ENCODE data around the gene VOPP1. TPM values are rescaled to one million over a fixed set of nuclear protein-coding genes. Genes with fewer than 3 reads are reported as not detected.

The VOPP1 gene
- polyA plus RNA-seq, 1 experiment = 88.4 TPM

DNA sequence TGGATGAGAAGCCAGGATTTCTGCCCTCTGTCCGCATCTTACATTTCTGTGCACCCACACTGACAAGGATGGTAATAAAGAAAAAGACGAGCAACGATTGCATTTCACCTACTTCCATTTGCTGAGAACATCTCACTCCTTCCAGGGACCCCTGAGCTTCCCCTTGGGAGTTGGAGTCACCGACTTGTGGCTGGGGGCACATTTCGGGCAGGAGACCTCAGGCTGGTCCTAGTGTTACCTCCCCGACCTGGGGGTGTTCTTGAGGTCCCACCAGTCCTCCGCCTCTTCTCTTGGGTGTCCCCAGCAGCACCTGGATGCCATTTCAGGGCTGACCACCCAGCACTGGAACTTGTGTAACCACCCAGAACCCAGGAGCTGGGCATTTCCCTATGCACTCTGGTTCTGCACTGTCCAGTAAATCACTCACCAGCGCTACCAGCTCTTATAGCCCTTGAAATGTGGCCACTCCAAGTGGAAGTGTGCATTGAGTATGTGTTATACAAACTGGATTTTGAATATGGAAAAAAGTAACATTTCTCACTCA, 122.2 kb downstream of the VOPP1 start:
- POLR2A ChIA-PET = no interaction called here

DNA sequence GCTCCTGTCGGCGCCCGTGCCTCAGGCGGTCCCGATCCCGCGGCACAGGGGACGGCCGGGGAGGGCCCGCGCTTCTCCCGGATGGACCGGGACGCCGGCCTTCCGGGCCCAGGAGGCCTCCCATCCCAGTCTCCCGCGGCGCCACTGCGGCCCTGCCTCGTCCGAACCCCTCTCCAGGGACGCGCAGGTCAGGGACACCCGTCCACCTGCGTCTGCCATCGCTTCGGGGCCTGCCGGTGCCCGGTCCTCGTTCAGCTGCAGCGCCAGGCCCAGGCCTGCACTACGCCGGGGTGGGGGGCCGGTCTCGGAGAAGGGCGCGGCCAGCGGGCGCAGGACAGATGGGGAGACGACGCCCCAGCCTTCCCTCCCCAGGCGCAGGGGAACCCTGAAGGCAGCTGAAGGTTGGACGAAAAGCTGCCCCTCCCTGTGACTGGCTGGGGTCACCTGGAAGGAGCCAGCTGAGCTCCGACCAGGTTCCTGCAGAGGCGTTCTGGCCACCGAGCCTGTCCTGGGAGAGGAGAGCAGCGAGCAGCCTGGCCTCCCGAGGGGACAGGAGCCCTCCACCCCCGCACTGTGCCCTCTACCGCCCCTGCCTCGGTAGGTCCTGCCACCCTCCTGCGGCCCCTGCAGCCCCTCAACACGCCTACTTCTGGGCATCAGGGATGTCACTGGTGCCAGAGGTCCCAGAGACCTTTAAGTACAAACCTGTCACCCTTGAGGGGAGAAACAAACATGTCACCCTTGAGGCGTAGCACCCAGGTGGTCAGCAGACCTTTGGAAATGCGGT, 122.9 kb downstream of the VOPP1 start:
- POLR2A ChIA-PET = no interaction called here
- no peaks in the 10 kb centered on the region for H3K27me3 ChIP-seq (ENCODE audit: control insufficient read depth, insufficient read depth, low read length)
- H3K4me3 ChIP-seq (ENCODE audit: low read depth, low read length) = no peak overlapping the region
- no peaks in the 10 kb centered on the region; the same call in 1 of the 2 replicates for H3K9me3 ChIP-seq (ENCODE audit: control insufficient read depth, insufficient read depth, low read length)
- H3K27ac ChIP-seq (ENCODE audit: low read depth, low read length) = no peak overlapping the region
- CTCF ChIA-PET = no interaction called here
- TF ChIP-seq, protein P1, sequence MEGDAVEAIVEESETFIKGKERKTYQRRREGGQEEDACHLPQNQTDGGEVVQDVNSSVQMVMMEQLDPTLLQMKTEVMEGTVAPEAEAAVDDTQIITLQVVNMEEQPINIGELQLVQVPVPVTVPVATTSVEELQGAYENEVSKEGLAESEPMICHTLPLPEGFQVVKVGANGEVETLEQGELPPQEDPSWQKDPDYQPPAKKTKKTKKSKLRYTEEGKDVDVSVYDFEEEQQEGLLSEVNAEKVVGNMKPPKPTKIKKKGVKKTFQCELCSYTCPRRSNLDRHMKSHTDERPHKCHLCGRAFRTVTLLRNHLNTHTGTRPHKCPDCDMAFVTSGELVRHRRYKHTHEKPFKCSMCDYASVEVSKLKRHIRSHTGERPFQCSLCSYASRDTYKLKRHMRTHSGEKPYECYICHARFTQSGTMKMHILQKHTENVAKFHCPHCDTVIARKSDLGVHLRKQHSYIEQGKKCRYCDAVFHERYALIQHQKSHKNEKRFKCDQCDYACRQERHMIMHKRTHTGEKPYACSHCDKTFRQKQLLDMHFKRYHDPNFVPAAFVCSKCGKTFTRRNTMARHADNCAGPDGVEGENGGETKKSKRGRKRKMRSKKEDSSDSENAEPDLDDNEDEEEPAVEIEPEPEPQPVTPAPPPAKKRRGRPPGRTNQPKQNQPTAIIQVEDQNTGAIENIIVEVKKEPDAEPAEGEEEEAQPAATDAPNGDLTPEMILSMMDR (IDR thresholded peaks at IDR 0.05; ENCODE audit: low read depth, low read length) = no peak
- DNase-seq (ENCODE audit: low read depth, low spot score) = no peak

More for the DNA sequence above, 122.2 kb downstream of the VOPP1 start:
- Histone ChIP-seq H3K27ac (ENCODE audit: low read depth, low read length) (no peak overlapping the region), H3K27me3 (ENCODE audit: control insufficient read depth, insufficient read depth, low read length) (no peaks in the 10 kb centered on the region), H3K4me3 (ENCODE audit: low read depth, low read length) (no peak overlapping the region), H3K9me3 (ENCODE audit: control insufficient read depth, insufficient read depth, low read length) (no peaks in the 10 kb centered on the region; the same call in 1 of the 2 replicates)
- TF ChIP-seq, protein P1 (IDR thresholded peaks at IDR 0.05; ENCODE audit: low read depth, low read length) = no peak
- CTCF ChIA-PET = interaction anchor here (0.6 to 1.0 kb wide), 2 partner anchors 35 to 88 kb away, joined by 3 to 4 read pairs; no protein-coding TSS in a partner anchor
- no peak for DNase-seq (ENCODE audit: low read depth, low spot score)

DNA sequence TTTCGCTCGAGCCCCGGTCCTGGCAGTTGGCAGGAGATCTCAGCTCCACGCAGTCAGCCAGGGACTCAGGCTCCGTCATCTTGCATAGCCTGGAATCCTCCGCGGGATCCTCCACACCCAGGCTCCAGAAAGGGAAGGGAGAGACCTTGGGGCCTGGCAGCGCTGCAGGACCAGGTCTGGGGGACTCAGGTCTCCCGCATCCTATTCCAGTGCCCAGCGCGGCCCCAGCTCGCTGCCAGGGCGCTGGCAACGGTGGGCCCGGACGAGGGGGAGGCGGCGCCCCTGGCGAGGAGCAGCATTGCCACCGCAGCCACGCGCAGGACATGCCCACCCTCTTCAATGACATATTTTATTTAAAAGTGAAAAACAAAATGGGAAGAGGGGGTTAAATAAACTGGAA, 123.8 kb downstream of the VOPP1 start:
- no peaks in the 10 kb centered on the region; the same call in 1 of the 2 replicates for H3K9me3 ChIP-seq (ENCODE audit: control insufficient read depth, insufficient read depth, low read length)
- TF ChIP-seq, protein P1 (IDR thresholded peaks at IDR 0.05; ENCODE audit: low read depth, low read length) = no peak
- ChIA-PET CTCF (no interaction called here), POLR2A (no interaction called here)
- H3K27ac ChIP-seq (ENCODE audit: low read depth, low read length) = no peak overlapping the region
- H3K27me3 ChIP-seq (ENCODE audit: control insufficient read depth, insufficient read depth, low read length) = no peaks in the 10 kb centered on the region
- no peak overlapping the region for H3K4me3 ChIP-seq (ENCODE audit: low read depth, low read length)
- no peak for DNase-seq (ENCODE audit: low read depth, low spot score)

DNA sequence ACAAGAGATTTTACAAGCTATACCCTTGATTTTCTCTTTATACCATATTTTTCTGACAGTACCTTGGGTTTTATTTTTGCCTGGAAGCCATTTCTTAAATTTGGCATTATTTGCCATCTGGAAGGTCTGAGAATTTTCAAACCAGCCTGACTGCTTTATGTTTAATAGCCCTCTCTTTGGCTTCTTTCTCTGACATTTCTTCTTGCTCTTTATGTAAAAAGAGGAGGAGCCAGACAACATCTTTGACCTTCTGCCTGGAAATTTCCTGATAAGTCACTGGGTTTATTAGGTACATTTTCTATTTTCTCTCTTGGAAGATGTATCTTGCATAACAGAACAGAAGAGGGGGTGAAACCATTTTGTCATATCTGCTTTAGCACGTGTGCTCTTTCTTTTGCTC, 127.5 kb downstream of the VOPP1 start:
- CTCF ChIA-PET = interaction anchor here (0.6 to 1.1 kb wide), 2 partner anchors 12 to 191 kb away, joined by 4 to 5 read pairs; no protein-coding TSS in a partner anchor
- POLR2A ChIA-PET = no interaction called here
- DNase-seq (ENCODE audit: low read depth, low spot score) = no peak

More for the DNA sequence above, 127.5 kb downstream of the VOPP1 start:
- no peaks in the 10 kb centered on the region for H3K27me3 ChIP-seq (ENCODE audit: control insufficient read depth, insufficient read depth, low read length)
- H3K9me3 ChIP-seq (ENCODE audit: control insufficient read depth, insufficient read depth, low read length) = no peaks in the 10 kb centered on the region; the same call in 1 of the 2 replicates
- H3K27ac ChIP-seq (ENCODE audit: low read depth, low read length) = no peak overlapping the region
- H3K4me3 ChIP-seq (ENCODE audit: low read depth, low read length) = no peak overlapping the region
- TF ChIP-seq, protein P1 (IDR thresholded peaks at IDR 0.05; ENCODE audit: low read depth, low read length) = no peak
